HK-2 (cell line): ENCODE results near the gene APBA2.
"Not testable (repeated sequence)": the region's sequence is repeated elsewhere in the genome, so short reads cannot be mapped to it uniquely, and the experiment has no call there.

Source experiments
- DNase-seq: peaks from one replicate; pipeline ENCODE4 v3.0.0-alpha.2; 2018; ENCODE audit not compliant: unreplicated experiment

The APBA2 gene

DNA sequence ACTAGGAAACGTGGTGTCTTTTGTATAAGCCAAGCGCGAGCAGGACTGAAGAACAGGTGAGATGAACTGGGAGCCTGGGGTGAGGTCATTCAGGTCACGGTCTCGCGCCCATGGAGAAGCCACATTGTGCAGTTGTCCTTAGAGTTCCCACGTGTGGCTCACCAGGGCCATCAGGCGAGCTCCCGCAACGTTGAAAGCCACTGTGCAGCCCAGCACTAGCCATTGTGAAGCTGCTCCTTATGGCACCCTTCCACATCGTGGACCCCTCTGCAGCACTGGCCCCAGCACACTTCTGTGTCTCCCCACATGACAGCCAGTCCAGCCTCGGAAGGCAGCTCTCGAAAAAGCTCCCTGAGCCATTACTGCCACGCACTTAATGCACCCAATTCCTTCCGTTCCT, 7.6 kb upstream of the APBA2 start:
- DNase-seq = no peak

- no peak for DNase-seq
Observed at GRCh38 chr15:28879551-28879950, 6.2 kb upstream of the APBA2 start.

- no peak for DNase-seq
Observed at GRCh38 chr15:28880680-28881079, 5.1 kb upstream of the APBA2 start.

DNA sequence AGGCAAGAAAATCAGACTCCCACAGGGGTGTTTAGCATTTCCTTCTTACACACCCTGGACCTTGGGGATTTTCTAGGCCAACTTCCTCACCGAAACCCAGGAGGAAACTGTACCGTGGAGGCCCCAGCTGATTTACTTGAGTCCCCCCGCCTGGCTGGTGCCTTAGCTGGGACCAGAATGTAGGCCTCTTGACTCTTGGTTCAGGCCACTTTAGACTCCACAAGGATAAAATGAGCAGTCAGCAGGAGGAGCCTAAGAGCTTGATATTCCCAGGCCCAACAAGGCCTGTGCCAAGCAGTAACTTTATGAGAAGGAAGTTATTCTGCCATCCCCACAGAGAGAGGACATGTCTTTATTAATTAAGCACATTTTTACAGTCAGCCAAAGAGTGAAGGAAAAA, 4.6 kb upstream of the APBA2 start:
- no peak for DNase-seq

DNA sequence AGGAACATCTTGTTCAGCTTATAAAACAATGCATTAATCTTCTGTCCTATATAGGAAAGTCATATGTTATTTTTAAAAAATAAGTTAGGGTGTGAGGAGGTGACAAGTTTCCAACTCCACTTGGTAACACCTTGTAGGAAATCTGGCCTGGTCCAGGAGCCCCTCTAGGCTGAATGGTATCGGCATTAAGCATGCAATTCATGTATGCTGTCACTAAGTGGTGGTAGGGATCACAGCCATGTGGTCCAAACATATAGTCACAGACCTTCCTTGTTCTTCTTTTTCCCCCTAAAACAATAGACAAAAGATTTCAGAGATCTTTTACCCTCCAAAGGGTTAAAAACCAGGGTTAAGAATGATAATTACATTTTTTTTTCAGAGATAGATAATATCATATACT, 4.2 kb upstream of the APBA2 start:
- DNase-seq = no peak

DNA sequence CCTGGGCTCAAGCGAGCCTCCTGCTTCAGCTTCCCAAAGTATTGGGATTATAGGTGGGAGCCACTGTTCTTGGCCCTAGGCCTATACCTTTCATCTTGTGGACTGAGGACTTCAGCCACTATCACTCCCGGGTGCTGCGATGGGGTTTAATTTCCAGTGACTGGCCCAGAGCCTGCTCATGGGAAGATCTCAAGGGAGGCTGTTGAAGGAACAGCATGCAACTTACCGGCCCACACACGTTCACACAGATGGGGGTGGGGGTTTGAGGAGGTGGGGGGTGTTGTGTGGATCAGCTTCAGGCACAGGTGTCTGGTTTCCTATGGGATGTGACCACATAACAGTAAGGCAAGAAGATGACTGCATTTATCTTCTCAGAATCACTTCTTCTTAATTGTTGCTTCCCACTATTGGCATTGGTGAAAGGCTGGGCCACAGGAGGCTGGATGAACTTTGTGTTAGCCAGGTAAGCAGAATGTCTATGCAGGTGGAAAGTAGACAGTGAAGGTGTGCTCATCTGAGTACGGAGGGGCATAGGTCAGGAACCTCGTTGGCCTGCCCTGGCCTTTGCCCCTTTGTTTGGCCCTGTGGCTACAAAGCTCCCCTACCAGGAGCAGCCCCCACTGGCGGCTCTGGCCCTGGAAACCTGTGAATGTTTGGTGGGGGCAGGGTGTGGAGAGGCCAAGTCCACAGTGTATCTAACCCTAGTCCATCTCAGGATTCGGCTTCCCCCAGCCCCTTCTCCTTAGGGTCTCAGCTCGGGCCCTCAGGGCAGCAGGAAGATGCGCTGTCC, 1.4 kb upstream of the APBA2 start:
- DNase-seq = no peak

- DNase-seq = no peak
Observed at GRCh38 chr15:28885128-28885629, 595 bp upstream of the APBA2 start.

GRCh38 chr15:28886431-28887338, 911 bp downstream of the APBA2 start:
- DNase-seq = no peak

DNA sequence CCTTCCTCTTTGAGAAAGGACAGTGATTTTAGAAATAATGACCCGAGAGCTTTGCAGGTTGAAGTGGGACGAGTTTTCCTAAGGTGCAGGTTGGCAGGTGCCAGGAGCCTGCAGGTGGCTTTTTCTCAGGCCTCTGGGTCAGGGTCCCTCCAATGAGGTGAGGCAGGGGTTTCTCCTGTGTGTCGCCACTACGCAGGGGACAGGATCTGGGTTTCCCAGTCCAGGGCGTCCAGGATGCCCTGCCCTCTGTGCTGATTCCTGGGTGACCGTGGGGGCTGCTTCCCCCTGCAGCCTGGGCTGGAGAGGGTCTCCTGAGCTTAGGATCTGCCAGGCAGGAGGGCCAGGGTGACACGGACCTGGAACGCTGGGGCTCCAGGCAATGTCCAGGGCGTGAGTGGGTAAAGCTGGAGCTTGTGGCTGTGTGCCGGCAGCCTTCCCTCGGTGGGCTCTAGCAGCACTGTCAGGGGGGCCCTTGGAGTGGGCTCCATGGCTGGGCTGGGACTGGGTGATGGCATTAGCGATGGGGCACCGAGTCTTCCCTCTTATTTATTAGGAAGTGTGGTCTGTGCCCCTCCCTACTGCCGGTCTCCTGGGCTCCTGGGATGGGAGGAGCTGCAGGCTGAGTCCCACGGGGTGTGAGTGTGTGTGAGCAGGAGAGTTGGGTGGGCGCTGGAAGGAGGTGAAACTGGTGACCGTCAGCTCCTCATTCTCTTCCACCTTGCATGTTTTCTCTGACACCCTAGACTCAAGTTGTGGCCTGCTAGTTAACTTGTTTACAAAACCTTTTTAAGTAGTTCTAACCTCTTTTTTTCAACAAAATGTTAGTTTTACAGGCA, 1.8 kb downstream of the APBA2 start:
- DNase-seq = no peak

GRCh38 chr15:28888302-28888894, 2.6 kb downstream of the APBA2 start:
- DNase-seq = no peak

GRCh38 chr15:28888900-28889299, 3.1 kb downstream of the APBA2 start:
- DNase-seq = no peak

DNA sequence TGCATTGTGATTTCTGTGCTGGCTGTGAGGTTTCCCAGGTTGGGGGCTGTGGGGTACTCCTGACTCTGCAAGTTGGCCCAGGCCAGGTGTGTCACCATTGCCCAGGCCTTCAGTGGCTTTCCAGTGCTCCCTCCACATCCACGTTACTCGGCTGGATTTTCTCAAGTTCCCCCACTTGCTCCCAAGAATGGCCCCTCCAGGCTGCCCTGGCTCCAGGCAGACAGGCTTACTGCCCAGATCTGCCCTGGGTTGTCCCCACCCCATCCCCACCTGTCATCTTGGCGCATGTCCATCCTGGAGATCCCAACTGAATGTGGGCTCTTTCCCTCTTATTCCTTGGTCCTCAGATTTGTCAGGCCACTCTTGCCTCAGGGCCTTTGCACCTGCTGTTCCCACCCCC, 3.6 kb downstream of the APBA2 start:
- DNase-seq = no peak

GRCh38 chr15:28889871-28890270, 4.1 kb downstream of the APBA2 start:
- DNase-seq = not testable (repeated sequence)

GRCh38 chr15:28890291-28890690, 4.5 kb downstream of the APBA2 start:
- DNase-seq = not testable (repeated sequence)

- DNase-seq = no peak
Observed at GRCh38 chr15:28890711-28891495, 5.1 kb downstream of the APBA2 start.

DNA sequence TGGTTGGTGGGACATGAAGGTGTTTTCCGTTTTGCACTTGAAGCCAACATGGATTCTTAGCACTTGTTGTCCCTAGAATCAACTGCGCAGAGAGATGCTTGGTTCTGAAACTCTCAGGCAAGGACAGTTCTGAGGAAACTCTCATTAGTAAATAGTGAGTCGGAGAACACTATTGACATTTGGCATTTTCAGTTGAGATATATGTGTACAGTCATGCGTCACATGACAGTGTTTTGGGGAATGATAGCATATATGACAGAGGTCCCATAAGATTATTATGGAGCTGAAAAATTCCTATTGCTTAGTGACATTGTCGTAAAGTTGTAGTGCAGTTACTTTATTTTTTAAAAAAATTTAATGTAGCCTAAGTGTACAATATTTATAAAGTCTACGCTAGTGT, 5.8 kb downstream of the APBA2 start:
- no peak for DNase-seq

GRCh38 chr15:28892789-28893610, 7.2 kb downstream of the APBA2 start:
- no peak for DNase-seq

GRCh38 chr15:28894631-28895030, 8.9 kb downstream of the APBA2 start:
- DNase-seq = no peak

DNA sequence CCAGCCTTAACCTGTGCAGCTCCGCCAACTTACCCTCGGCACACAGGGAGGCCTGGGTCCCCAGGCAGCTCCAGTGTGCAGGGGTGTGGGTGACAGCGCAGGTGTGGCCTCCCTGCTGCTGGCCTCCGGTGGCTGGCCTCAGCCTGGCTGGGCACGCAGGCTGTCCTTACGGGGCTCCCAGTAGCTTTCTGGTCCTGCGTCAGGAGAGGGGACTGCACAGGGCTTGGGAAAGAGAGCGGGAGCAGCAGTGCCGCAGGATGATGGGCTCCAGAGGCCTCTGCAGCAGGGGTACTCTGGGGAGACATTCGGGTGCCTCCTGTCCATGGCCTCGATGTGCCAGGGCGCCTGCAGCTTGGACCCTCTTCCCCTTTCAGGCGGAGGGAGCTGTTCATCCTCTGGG, 9.4 kb downstream of the APBA2 start:
- DNase-seq = no peak

- no peak for DNase-seq
Observed at GRCh38 chr15:28895566-28895965, 9.8 kb downstream of the APBA2 start.
